ENCODE data around the gene PRELID2.

Gene PRELID2

GRCh38 chr5:145711417-145711816 is 123.7 kb downstream of the PRELID2 start:
- H3K4me3 ChIP-seq (ENCODE audit: low read depth, low read length): no peak overlapping the region
- DNase-seq (ENCODE audit: low read depth): no peak
- TF ChIP-seq CTCF (IDR thresholded peaks at IDR 0.05; ENCODE audit: control insufficient read depth, extremely low read depth, insufficient read depth): no peak

All from LNCaP clone FGC (cell line).